ENCODE measurements around the gene ATP1A1.

Gene ATP1A1

GRCh38 chr1:116415699-116416533 is 42.9 kb downstream of the ATP1A1 start:
- FAIRE-seq = no peak

DNA sequence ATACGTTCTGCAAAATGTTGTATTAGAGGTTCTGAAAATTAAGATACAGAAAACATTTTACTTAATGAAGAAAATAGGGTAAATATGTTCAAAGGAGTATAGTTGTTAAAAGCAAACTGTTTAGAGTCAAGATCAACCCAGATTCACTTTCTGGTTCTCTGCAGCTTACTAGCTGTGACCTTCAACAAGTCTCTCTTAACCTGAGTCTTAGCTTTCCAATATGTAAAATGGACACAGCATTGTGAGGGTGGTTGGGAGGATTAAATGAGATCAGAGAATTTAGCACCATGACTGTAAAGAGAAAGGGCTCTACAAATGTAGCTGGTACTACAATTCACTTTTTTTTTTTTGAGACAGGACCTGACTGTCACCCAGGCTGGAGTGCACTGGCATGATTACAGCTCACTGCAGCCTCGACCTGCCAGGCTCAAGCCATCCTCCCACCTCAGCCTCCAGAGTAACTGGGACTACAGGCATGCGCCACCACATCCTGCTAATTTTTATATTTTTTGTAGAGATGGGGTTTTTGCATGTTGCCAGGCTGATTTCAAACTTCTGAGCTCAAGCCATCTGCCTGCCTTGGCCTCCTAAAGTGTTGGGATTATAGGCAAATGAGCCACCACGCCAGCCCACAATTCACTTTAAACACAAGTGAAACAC is 43.9 kb downstream of the ATP1A1 start:
- no peak for FAIRE-seq

- FAIRE-seq = no peak
Measured at GRCh38 chr1:116417678-116418077, 44.6 kb downstream of the ATP1A1 start.

DNA sequence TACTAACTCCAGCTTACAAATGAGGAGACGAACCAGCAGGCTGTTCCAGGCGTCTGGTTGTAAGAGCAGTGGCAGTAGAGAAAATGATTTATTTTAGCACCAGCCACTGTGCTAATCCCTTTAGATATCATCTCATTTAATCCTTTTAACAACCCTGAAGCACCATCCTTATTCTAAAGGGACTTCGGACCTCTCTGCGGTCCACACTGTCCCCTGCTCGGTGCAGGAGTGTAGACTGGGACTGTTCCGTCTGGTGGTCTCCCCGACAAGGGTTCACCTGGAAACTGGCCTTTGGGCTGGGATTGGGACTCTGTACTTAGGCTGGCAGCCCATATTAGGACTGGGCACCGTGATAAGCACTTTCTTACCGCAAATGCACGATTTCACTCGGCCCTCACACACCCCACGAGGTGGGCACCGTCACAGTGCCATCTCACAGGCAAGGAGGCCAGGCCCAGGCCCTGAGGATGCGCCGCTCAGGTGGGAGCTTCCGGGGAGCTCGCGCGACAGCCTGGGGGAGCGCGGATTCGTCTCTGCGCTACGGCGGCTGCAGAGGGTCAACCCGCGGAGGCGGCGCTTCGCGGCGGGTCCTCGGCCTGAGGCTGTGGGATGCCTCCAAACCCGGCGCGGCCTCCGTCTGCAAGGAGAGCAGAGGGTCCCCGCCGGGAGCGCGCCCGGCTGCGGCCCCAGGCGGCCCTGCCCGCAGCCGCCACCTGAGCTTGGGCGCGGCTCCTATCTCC is 45.2 kb downstream of the ATP1A1 start:
- FAIRE-seq = no peak

- no peak for FAIRE-seq
Measured at GRCh38 chr1:116420417-116421200, 47.6 kb downstream of the ATP1A1 start.

DNA sequence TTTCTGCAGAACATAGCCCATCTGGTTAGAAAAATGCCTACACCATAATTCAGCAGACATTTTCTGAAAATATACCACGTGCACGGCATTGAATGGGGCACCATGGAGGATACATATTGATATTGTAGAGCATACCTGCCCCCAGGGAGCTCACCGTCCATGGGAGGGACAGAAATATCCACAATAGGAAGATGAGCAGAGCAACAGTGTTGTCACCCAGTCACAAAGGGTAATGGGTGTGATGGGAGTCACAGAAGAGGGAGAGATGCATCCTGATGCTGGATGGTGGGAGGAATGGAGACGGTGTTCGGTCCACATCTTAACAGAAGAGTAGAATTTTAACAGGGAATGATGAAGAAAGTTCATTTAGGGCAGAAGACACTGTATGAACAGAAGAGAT is 51.4 kb downstream of the ATP1A1 start:
- FAIRE-seq = no peak

DNA sequence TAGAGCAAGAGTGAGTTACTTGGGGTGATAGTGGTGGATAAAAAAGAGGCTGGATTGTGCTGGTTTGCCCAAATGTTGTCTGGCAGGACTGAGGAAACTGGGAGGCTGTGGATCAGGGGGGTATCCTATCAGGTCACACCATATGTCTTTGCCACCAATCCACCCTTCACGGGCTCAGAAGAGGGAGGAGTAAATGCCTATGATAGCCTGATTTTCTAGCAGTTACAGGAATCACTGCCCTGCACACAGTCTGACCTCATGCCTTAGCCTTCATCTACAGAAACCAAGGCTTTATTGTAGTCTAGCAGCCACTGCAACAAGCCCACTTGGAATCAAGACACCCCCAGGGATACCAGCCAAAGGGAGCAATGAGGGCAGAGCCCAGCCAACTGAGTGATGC is 51.8 kb downstream of the ATP1A1 start:
- FAIRE-seq = no peak

DNA sequence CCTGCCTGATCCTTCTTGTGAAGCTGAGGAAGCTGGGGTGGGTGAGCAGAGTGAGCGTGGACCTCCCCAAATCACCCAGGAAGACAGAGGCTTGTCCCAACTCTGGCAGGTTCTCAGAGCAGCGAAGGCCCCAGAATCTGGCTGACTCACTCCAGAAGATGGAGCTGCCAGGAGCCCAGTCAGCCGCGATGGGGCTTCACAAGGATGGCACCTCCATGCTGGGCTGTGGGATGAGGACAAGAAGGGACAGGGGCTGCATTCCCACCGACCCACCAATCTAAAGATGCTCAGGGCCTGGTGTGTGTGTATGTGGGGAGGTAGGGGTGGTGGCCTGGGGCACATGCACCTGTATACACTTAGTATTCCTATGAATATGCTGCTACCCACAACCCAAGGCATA is 52.9 kb downstream of the ATP1A1 start:
- FAIRE-seq = no peak

GRCh38 chr1:116426401-116426800 is 53.4 kb downstream of the ATP1A1 start:
- FAIRE-seq = no peak

DNA sequence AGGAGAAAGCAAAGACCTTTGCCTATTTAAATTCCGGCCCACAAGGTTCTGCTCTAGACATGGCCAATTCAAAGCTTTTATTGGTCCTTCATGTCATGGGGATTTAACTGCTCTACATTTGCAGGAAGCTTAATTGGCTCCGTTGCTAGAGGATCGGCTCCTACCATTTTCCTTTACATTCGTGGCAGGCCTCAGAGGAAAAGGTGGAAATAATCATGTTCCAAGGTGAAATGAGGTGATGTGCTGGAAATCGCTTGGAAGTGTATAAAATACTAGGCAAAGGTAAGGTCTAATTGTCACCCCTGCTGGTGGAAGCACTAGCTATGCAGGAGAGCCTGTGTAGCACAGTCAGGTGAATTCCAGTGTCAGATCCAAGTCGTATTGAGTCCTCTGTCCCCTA is 55.5 kb downstream of the ATP1A1 start:
- no peak for FAIRE-seq

GRCh38 chr1:116429821-116430374 is 56.9 kb downstream of the ATP1A1 start:
- no peak for FAIRE-seq

- FAIRE-seq = no peak
Measured at GRCh38 chr1:116431870-116432500, 58.9 kb downstream of the ATP1A1 start.

DNA sequence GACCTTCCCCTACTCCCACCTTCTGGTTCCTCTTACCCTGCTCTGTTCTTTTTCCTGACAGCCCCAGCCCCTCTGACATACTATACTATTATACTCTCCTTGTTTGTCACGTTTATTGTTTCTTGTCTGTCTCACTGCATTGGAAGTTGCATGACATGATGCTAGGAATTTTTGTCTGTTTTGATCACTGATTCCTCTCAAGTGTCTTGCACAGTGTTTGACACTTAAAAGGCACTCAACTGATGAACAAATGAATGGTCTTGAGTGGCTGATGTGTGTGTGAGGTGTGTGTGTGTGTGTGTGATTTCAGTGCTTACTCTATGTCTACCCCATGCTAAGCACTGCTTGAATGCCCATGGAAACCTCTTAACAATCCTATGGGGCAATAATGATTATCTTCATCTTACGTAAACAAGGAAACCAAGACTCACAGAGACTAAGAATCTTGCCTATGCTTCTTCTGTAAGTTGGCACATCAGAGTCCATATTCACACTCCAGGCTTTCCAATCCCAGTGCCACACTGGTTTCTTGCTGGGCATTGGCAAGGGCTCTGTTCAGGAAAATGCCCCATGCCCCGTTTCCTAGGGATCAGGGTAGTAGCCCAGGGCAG is 59.7 kb downstream of the ATP1A1 start:
- no peak for FAIRE-seq

DNA sequence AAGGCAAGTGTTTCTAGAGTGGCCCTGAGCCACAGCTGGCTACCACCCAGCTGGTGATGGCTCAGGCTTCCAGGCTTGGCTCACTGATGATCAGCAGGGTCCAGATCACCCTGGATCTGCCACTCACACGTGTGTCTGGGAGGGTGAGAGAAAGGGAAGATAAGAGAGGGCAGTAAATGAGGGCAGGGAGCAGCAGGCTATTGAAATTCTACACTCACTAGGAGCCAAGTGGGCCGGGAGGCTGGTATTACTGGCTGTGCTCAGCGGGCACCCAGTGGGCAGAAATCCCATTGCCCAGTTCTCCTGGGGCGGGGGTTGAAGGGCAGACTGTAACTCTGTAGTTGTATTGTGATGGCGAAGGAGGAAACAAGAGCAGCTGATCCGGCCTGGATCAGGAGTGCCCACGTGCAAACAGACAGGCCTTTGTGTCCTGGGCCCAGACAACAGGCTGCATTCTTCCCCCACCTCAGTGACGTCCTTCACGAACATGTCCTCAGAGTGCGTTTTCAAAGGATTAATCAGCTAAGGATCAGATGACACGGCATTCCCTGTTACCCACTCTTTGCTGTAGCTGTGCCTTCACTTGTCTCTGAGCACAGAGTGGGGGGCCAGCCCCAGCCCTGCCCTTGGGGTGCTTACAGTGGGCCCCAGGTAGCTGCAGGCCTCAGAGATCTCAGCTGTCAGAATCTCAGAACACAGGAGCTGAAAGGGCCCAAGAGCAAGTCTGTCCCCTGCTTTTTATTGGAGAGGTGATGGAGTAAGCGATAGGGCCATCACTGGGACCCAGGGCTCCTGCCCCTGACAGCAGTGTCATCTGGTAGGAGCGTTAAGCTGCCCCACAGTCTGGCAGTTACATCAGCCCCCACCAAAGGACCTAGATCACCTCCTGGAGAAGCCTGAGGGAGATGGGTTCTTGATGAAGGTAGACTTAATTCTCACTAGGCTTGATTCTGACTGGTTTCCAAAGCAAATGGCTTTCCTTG is 60.5 kb downstream of the ATP1A1 start:
- no peak for FAIRE-seq

DNA sequence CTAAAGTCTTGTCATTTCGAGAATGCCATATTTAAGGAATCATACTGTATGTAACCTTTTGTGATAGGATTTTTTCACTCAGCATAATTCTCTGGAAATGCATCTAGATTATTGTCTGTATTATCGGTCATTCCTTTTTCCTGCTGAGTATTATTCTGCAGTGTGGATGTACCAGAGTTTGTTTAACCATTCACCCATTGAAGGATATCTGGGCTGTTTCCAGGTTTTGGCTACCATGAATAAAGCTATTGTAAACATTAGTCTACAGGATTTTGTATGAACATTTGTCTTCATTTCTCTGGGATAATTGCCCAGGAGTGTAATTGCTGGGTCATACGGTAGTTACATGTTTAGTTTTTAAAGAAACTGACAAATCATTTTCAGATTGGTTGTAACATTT is 61.8 kb downstream of the ATP1A1 start:
- no peak for FAIRE-seq

DNA sequence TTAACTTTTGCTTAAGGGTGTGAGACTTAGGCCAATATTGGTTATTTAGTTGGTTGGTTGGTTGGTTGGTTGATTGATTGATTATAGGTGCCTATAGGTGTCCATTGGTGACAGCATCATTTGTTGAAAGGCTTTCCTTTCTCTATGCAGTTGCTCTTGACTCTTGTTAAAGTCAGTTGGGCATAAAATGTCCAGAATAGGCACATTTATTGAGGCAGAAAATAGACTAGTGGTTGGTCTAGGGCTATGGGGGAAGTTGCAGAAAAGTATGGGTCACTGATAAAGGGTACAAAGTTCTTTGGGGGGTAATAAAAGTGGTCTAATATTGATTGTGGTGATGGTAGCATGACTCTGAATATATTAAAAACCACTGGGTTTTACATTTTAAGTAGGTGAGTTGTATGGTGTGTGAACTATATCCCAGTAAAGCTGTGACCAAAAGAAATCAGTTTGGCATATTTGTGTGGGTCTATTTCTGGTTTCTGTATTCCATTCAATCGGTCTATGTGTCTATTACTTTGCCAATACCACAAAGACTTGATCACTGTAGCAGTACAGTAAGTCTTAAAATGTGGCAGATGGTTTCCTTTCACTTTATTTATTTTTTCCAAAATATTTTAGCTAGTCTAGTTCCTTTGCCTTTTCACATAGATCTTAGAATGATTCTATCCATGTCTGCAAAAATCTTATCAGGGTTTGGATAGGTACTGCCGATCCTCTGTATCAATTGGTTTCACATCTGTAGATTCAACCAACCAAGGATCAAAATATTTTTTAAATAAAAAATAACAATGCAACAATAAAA is 63.0 kb downstream of the ATP1A1 start:
- FAIRE-seq = no peak

DNA sequence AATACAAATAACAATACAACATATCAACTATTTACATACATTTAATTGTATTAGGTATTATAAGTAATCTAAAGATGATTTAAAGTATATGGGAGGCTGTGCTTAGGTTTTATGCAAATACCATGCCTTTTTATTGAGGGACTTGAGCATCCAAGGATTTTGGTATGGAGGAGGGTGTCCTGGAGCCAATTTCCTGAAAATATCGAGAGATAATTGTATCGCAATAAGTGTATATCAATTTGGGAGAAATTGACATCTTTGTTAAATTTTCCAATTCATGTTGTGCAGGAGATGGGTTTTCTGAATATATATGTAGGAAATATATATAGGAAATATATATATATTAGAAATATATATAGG is 63.5 kb downstream of the ATP1A1 start:
- no peak for FAIRE-seq

DNA sequence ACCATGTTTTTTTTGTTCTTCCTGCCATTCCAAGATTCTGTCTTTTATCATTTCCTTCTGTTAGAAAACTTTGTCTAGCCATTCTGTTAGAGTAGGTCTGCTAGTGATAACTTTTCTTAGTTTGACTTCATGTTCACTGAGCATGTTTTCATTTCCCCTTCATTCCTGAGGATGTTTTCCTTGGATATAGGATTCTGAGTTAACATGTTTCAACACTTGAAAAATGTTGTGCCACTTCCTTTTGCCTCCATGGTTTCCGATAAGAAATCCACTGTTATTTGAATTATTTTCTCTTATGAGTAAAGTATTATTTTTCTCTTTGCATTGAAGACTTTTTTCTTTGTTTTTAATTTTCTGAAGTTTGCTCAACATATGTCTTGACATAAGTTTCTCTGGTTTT is 66.7 kb downstream of the ATP1A1 start:
- no peak for FAIRE-seq

- no peak for FAIRE-seq
Measured at GRCh38 chr1:116440731-116441130, 67.7 kb downstream of the ATP1A1 start.

DNA sequence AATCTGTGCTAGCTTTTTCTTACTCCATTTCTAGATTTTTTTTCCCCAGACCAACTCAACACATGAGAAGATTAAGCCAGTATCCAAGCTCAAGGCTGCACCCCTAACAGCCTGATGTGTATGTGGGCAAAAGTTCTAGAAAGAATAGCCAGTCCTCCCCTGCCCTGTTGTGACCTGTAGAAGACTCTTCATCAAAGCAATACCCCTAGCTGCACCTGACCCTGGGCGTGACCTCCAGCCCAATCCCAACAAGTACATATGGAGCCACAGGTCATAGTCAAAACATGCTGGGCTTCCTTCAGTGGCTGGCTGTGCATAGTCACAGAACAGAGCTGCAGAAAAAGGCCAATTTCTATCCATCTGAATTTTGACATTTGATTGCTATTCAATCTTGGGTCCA is 72.5 kb downstream of the ATP1A1 start:
- FAIRE-seq = no peak
